Measurements from ENCODE around the gene RALA.

RALA gene

GRCh38 chr7:39614299-39614698, 9.1 kb upstream of the RALA start:
- peak; percentile 17 for DNase-seq

- no peak for DNase-seq
These were observed 7.9 kb upstream of the RALA start for GRCh38 chr7:39615350-39615975.

GRCh38 chr7:39616138-39616537, 7.2 kb upstream of the RALA start:
- DNase-seq = no peak

- DNase-seq = no peak
These were observed 6.4 kb upstream of the RALA start for GRCh38 chr7:39617005-39617404.

- no peak for DNase-seq
These were observed 4.5 kb upstream of the RALA start for GRCh38 chr7:39618868-39619267.

- no peak for DNase-seq
These were observed 2.9 kb upstream of the RALA start for GRCh38 chr7:39620486-39620885.

GRCh38 chr7:39621261-39621660, 2.1 kb upstream of the RALA start:
- DNase-seq = no peak

GRCh38 chr7:39621784-39622411, 1.5 kb upstream of the RALA start:
- DNase-seq = peak; percentile 72

- DNase-seq = no peak
These were observed 763 bp upstream of the RALA start for GRCh38 chr7:39622609-39623008.

- DNase-seq = peak; percentile 44
These were observed 515 bp downstream of the RALA start for GRCh38 chr7:39623732-39624441.

- DNase-seq = peak; percentile 31
These were observed 1.1 kb downstream of the RALA start for GRCh38 chr7:39624442-39624807.

- DNase-seq = peak; percentile 30
These were observed 1.7 kb downstream of the RALA start for GRCh38 chr7:39624935-39625694.

- DNase-seq = no peak
These were observed 8.4 kb downstream of the RALA start for GRCh38 chr7:39631736-39632308.

GRCh38 chr7:39633563-39634477, 10.4 kb downstream of the RALA start:
- DNase-seq = no peak

GRCh38 chr7:39634478-39634805, 11.1 kb downstream of the RALA start:
- DNase-seq = no peak

- DNase-seq = no peak
These were observed 14.0 kb downstream of the RALA start for GRCh38 chr7:39637400-39637799.

- no peak for DNase-seq
These were observed 14.7 kb downstream of the RALA start for GRCh38 chr7:39637963-39638485.

GRCh38 chr7:39642896-39643295, 19.5 kb downstream of the RALA start:
- DNase-seq = no peak

- no peak for DNase-seq
These were observed 20.8 kb downstream of the RALA start for GRCh38 chr7:39644170-39644569.

GRCh38 chr7:39645482-39646407, 22.4 kb downstream of the RALA start:
- DNase-seq = peak; percentile 38

GRCh38 chr7:39647816-39648215, 24.4 kb downstream of the RALA start:
- no peak for DNase-seq

Data from hematopoietic multipotent progenitor cell treated with erythropoietin and hydrocortisone succinate and interleukin-3 and kit ligand, for 6 days (in vitro differentiated cells).